Panc1 (cell line): ENCODE measurements around the gene TAS2R20. TPM values are rescaled to one million over a fixed set of nuclear protein-coding genes. Genes with fewer than 3 reads are reported as not detected.
A peak's percentile ranks its signal among the peaks of the same experiment; 100 is the strongest.

Experiments
- ATAC-seq: fragments of 200-7000 bp; cut with Tn5 transposase; 2 replicates; pipeline ENCODE4 v1.9.1; 2020; ENCODE audit warnings: mild to moderate bottlenecking, moderate library complexity
- BruUV-seq: library from RNA; stranded (reverse); fragments of 400-500 nt; replicated peaks from 2 replicates; lab custom pipeline; 2021; lab: Mats Ljungman, UMichigan
- CTCF ChIA-PET: fragments of 300-600 bp; sonication (Branson Sonifier 250); formaldehyde crosslinking; loops from one replicate; lab custom pipeline; 2022; ENCODE audit warnings: antibody characterized with exemption; lab: Charles Lee
- POLR2A ChIA-PET: fragments of 300-600 bp; sonication (Branson Sonifier 250); formaldehyde crosslinking; loops from one replicate; lab custom pipeline; 2022; ENCODE audit warnings: antibody characterized with exemption; lab: Charles Lee
- DNase-seq: peaks from one replicate; pipeline ENCODE4 v3.0.0-alpha.2; 2010; ENCODE audit warnings: low read depth, low spot score
- H3K27ac ChIP-seq: 2 replicates; pipeline ENCODE4 v1.5.1; 2011; ENCODE audit warnings: mild to moderate bottlenecking, low read length, inconsistent platforms
- H3K27me3 ChIP-seq: fragments of 200-500 bp; sonication (Bioruptor generic); 2 replicates; pipeline ENCODE4 v1.6.0; 2014; ENCODE audit warnings: low read length, inconsistent platforms; ENCODE audit not compliant: control insufficient read depth, insufficient read depth
- H3K36me3 ChIP-seq: fragments of 200-500 bp; sonication (Bioruptor generic); 2 replicates; pipeline ENCODE4 v1.5.1; 2014; ENCODE audit warnings: inconsistent platforms, mild to moderate bottlenecking, low read length, moderate library complexity; ENCODE audit not compliant: control insufficient read depth, insufficient read depth
- H3K4me1 ChIP-seq: 2 replicates; pipeline ENCODE4 v1.5.1; 2011; ENCODE audit warnings: inconsistent platforms, mild to moderate bottlenecking, low read length, moderate library complexity; ENCODE audit not compliant: control insufficient read depth, insufficient read depth
- H3K4me3 ChIP-seq, 2 experiments: 2 replicates each; pipeline ENCODE4 v1.5.1; 2011 to 2012; ENCODE audit warnings: low read depth in 2 of 2, low read length in 2 of 2, mild to moderate bottlenecking in 2 of 2, inconsistent platforms in 1 of 2, moderate library complexity in 1 of 2
- H3K9me3 ChIP-seq: fragments of 200-500 bp; sonication (Bioruptor generic); 2 replicates; pipeline ENCODE4 v1.5.1; 2014; ENCODE audit warnings: low read depth, mild to moderate bottlenecking, inconsistent platforms, low read length, moderate library complexity; ENCODE audit not compliant: control insufficient read depth, insufficient read depth
- POLR2AphosphoS5 ChIP-seq: IDR thresholded peaks from 2 replicates; pipeline ENCODE4 v1.6.1; 2012; ENCODE audit warnings: mild to moderate bottlenecking, low read depth, low read length, moderate library complexity
- SIN3A ChIP-seq: IDR thresholded peaks from 2 replicates; pipeline ENCODE4 v1.6.1; 2012; ENCODE audit warnings: low read depth, mild to moderate bottlenecking, low read length, moderate library complexity, borderline replicate concordance; ENCODE audit not compliant: insufficient read depth
- TCF7L2 ChIP-seq: IDR thresholded peaks from 2 replicates; pipeline ENCODE4 v1.6.1; 2011; ENCODE audit warnings: mild to moderate bottlenecking, low read depth, low read length, inconsistent platforms
- in situ Hi-C: cut with HindIII; loops from 2 replicates; pipeline ENCODE4 v1.10.0; 2016; ENCODE audit warnings: low sequenced_read_pairs, low pct_unique_long_range_greater_than_20kb
- intact Hi-C: fragments of 100-400 bp; cut with micrococcal nuclease; formaldehyde crosslinking; loops from one replicate; pipeline ENCODE4 v1.10.0; 2022; ENCODE audit not compliant: unreplicated experiment
- total RNA-seq: library from RNA; stranded (reverse); gene quantifications from one replicate; pipeline ENCODE4 v1.2.1, GENCODE V29; 2021; ENCODE audit not compliant: unreplicated experiment
- TF ChIP-seq, protein P1 (sequence below): fragments of 450-650 bp; IDR thresholded peaks from 2 replicates; pipeline ENCODE4 v1.5.1; 2017; ENCODE audit warnings: mild to moderate bottlenecking
- TF ChIP-seq, protein P2 (sequence below), 2 experiments: IDR thresholded peaks; 2 replicates each; pipeline ENCODE4 v1.6.1; 2011 to 2012; ENCODE audit warnings: low read depth in 2 of 2, control low read depth in 1 of 2, low read length in 1 of 2, mild to moderate bottlenecking in 1 of 2, moderate library complexity in 1 of 2; ENCODE audit not compliant: insufficient read depth in 1 of 2

Gene TAS2R20
- total RNA-seq, 1 experiment from 2014 or later, result 0.95 TPM

DNA sequence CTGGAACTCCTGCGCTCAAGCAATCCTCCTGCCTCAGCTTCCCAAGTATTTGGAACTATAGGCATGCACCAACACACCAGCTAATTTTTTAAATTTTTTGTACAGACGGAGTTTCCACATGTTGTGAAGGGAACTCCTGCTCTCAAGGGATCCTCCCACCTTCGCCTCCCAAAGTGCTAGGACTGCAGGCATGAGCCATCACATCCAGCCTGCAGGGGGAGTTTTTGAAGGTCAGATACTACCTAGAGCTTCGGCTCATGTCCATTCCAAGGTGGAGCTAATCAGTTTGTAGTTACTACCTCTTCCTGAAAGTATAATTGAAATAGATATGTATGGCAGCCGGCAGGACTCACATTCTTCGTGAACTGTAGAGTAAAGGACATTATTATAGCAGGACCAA, 28.0 kb upstream of the TAS2R20 start:
- ChIA-PET POLR2A (no interaction called here), CTCF (no interaction called here)
- no peak overlapping the region for H3K4me3 ChIP-seq
- H3K4me1 ChIP-seq, result no peaks in the 10 kb centered on the region
- H3K27ac ChIP-seq, result no peak overlapping the region
- BruUV-seq, result no TSS peak
- ATAC-seq (no peak), DNase-seq (no peak)
- TF ChIP-seq, protein P1, sequence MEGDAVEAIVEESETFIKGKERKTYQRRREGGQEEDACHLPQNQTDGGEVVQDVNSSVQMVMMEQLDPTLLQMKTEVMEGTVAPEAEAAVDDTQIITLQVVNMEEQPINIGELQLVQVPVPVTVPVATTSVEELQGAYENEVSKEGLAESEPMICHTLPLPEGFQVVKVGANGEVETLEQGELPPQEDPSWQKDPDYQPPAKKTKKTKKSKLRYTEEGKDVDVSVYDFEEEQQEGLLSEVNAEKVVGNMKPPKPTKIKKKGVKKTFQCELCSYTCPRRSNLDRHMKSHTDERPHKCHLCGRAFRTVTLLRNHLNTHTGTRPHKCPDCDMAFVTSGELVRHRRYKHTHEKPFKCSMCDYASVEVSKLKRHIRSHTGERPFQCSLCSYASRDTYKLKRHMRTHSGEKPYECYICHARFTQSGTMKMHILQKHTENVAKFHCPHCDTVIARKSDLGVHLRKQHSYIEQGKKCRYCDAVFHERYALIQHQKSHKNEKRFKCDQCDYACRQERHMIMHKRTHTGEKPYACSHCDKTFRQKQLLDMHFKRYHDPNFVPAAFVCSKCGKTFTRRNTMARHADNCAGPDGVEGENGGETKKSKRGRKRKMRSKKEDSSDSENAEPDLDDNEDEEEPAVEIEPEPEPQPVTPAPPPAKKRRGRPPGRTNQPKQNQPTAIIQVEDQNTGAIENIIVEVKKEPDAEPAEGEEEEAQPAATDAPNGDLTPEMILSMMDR, result peak; percentile 13; the same call in 1 of the 2 replicates
- TF ChIP-seq, protein P2, sequence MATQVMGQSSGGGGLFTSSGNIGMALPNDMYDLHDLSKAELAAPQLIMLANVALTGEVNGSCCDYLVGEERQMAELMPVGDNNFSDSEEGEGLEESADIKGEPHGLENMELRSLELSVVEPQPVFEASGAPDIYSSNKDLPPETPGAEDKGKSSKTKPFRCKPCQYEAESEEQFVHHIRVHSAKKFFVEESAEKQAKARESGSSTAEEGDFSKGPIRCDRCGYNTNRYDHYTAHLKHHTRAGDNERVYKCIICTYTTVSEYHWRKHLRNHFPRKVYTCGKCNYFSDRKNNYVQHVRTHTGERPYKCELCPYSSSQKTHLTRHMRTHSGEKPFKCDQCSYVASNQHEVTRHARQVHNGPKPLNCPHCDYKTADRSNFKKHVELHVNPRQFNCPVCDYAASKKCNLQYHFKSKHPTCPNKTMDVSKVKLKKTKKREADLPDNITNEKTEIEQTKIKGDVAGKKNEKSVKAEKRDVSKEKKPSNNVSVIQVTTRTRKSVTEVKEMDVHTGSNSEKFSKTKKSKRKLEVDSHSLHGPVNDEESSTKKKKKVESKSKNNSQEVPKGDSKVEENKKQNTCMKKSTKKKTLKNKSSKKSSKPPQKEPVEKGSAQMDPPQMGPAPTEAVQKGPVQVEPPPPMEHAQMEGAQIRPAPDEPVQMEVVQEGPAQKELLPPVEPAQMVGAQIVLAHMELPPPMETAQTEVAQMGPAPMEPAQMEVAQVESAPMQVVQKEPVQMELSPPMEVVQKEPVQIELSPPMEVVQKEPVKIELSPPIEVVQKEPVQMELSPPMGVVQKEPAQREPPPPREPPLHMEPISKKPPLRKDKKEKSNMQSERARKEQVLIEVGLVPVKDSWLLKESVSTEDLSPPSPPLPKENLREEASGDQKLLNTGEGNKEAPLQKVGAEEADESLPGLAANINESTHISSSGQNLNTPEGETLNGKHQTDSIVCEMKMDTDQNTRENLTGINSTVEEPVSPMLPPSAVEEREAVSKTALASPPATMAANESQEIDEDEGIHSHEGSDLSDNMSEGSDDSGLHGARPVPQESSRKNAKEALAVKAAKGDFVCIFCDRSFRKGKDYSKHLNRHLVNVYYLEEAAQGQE (IDR thresholded peaks at IDR 0.05; ENCODE audit: insufficient read depth in 1 of 2, low read depth in 2 of 2, low read length in 1 of 2), result no peak
- in situ Hi-C loops, result no loop called here
- intact Hi-C loops, result no loop called here
- H3K27me3 ChIP-seq, result no peaks in the 10 kb centered on the region
- H3K36me3 ChIP-seq, result no peaks in the 10 kb centered on the region
- no peaks in the 10 kb centered on the region for H3K9me3 ChIP-seq

DNA sequence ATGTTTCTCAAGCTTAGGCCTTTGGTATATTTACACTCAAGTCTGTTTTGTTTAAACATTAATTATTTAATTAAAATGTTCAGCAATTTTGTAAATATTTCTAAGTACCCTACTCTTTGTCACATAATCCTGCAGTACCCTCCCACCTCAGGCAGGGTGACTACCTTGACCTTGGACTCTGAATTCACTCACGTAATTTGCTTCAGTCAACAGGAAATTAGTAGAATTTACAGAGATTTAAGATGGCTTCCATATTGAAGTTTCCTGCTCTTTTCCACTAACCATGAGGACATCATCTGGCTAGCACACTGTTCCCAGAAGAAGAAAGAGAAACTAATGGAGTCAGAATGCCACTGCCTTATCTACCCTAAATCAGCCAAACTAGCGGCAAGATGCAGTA, 25.3 kb upstream of the TAS2R20 start:
- no peak overlapping the region for H3K27ac ChIP-seq
- DNase-seq, result no peak
- no peaks in the 10 kb centered on the region for H3K36me3 ChIP-seq
- ChIA-PET POLR2A (no interaction called here), CTCF (no interaction called here)
- H3K9me3 ChIP-seq, result no peaks in the 10 kb centered on the region
- intact Hi-C loops (no loop called here), in situ Hi-C loops (no loop called here)
- no peaks in the 10 kb centered on the region for H3K27me3 ChIP-seq
- TF ChIP-seq TCF7L2 (no peak), POLR2AphosphoS5 (no peak), SIN3A (no peak)
- TF ChIP-seq, protein P2 (IDR thresholded peaks at IDR 0.05; ENCODE audit: insufficient read depth in 1 of 2, low read depth in 2 of 2, low read length in 1 of 2), result no peak
- TF ChIP-seq, protein P1, result no peak
- no peak overlapping the region for H3K4me3 ChIP-seq
- H3K4me1 ChIP-seq, result no peaks in the 10 kb centered on the region
- no TSS peak for BruUV-seq
- no peak for ATAC-seq
